Sigmoid colon (tissue), 7 donors: ENCODE results near the gene RARA. TPM values are rescaled to one million over a fixed set of nuclear protein-coding genes. Genes with fewer than 3 reads are reported as not detected.

ENCODE experiments used
- DNase-seq: peaks from one replicate; pipeline ENCODE4 v3.0.0-alpha.2; 2019
- H3K27ac ChIP-seq, 4 donors: fragments of 200-600 bp; sonication (generic); one replicate each; pipeline ENCODE4 v1.5.1; 2016 to 2019; ENCODE audit warnings: mild to moderate bottlenecking in 1 of 4
- H3K27me3 ChIP-seq, 3 donors: fragments of 200-600 bp; sonication (generic); one replicate each; pipeline ENCODE4 v1.5.1; 2019; ENCODE audit warnings: mild to moderate bottlenecking in 1 of 3
- H3K36me3 ChIP-seq, 4 donors: fragments of 200-600 bp; sonication (generic); one replicate each; pipeline ENCODE4 v1.5.1; 2016 to 2019
- H3K4me1 ChIP-seq, 4 donors: fragments of 200-600 bp; sonication (generic); one replicate each; pipeline ENCODE4 v1.5.1; 2017 to 2019
- H3K4me3 ChIP-seq, 4 donors: fragments of 200-600 bp; sonication (generic); one replicate each; pipeline ENCODE4 v1.5.1; 2017 to 2019; ENCODE audit warnings: mild to moderate bottlenecking in 2 of 4, moderate library complexity in 1 of 4
- H3K9me3 ChIP-seq, 4 donors: fragments of 200-600 bp in 3 of 4; sonication (generic) in 3 of 4; one replicate each; pipeline versions ENCODE4 v1.5.1 to v1.6.1; 2013 to 2019
- CTCF ChIP-seq, 4 experiments: fragments of 450-650 bp in 3 of 4; fragments of 200-600 bp in 1 of 4; IDR thresholded peaks; one replicate each; pipeline ENCODE4 v1.5.1; 2016 to 2019; ENCODE audit warnings: antibody characterized with exemption in 4 of 4, mild to moderate bottlenecking in 3 of 4, moderate library complexity in 2 of 4
- EP300 ChIP-seq, 4 donors: sonication (generic); formaldehyde crosslinking; IDR thresholded peaks; one replicate each; pipeline ENCODE4 v1.6.1; 2017; ENCODE audit warnings: antibody characterized with exemption in 4 of 4
- POLR2A ChIP-seq, 2 donors: fragments of 450-650 bp; IDR thresholded peaks; one replicate each; pipeline ENCODE4 v1.6.1; 2016; ENCODE audit warnings: antibody characterized with exemption in 2 of 2, mild to moderate bottlenecking in 2 of 2, moderate library complexity in 2 of 2
- POLR2AphosphoS5 ChIP-seq, 4 donors: sonication (generic); formaldehyde crosslinking; IDR thresholded peaks; one replicate each; pipeline ENCODE4 v1.6.1; 2017; ENCODE audit warnings: antibody characterized with exemption in 4 of 4
- WGBS, 2 donors: extraction: QIAGEN DNeasy Blood & Tissue Kit; methylation state at CpG; one replicate each; pipeline ENCODE4 v1.1.7; 2013; 5-methylcytosine and 5-hydroxymethylcytosine counted together
- intact Hi-C: fragments of 100-400 bp; cut with DNase I; formaldehyde crosslinking; loops from one replicate; pipeline ENCODE4 v1.15.1; 2023
- polyA plus RNA-seq, 3 donors: library from polyadenylated mRNA; stranded (reverse); fragments of 200-250 nt; gene quantifications; one replicate each; pipeline ENCODE4 v1.2.3, GENCODE V29; 2013
- total RNA-seq, 4 donors: library from RNA; depleted of rRNA; stranded (reverse); fragments of >200 nt; gene quantifications; one replicate each; pipeline ENCODE4 v1.1.0, GENCODE V29; 2016
- donor health status: healthy with polysubstance abuse.
- donor health status: Bipolar disorder and iron deficiency.
- donor health status: healthy.

The RARA gene
- total RNA-seq = 10 to 100 TPM; 15.8 to 27.3 (median 20.5) TPM
- polyA plus RNA-seq = 10 to 100 TPM; 26.4 to 29.6 (median 27.8) TPM

- H3K27me3 ChIP-seq = no peaks in the 10 kb centered on the region
- peak; percentile 80 for DNase-seq
- peaks cover 0 to 95% (median 90%) of the 10 kb centered on the region in 4 donors for H3K4me1 ChIP-seq
- WGBS, 2 donors = 5 to 16% methylated on average over 20 of the region's 20 CpGs
- H3K36me3 ChIP-seq = no peaks in the 10 kb centered on the region
- H3K4me3 ChIP-seq = peak within 1 kb of the TSS; percentile 19 to 46 (median 40)
- intact Hi-C loops = loop anchor here (10.0 kb wide), 1 partner anchor 1356 kb away; no protein-coding TSS in a partner anchor
- peak within 1 kb of the TSS in 3 of 4 donors; percentile 52 to 96 (median 93) for H3K27ac ChIP-seq
- TF ChIP-seq POLR2A (IDR thresholded peaks at IDR 0.05) (no peak), CTCF (IDR thresholded peaks at IDR 0.05) (no peak), POLR2AphosphoS5 (IDR thresholded peaks at IDR 0.05) (no peak), EP300 (IDR thresholded peaks at IDR 0.05) (no peak)
- no peaks in the 10 kb centered on the region for H3K9me3 ChIP-seq
Measured at GRCh38 chr17:40309031-40309948, at the start of gene RARA. Gene RARA, plus strand, starts transcription at chr17:40309180. Its CDS starts 22,039 bp downstream, at chr17:40331219.

- no peaks in the 10 kb centered on the region for H3K4me1 ChIP-seq
- H3K27me3 ChIP-seq = no peaks in the 10 kb centered on the region
- DNase-seq = no peak
- intact Hi-C loops = no loop called here
- H3K36me3 ChIP-seq = peaks cover 11 to 76% (median 37%) of the 10 kb centered on the region in 4 donors
- H3K9me3 ChIP-seq = no peaks in the 10 kb centered on the region
- no peak overlapping the region for H3K27ac ChIP-seq
- H3K4me3 ChIP-seq = no peak overlapping the region
- WGBS, 2 donors = 50 to 80% methylated on average over 2 of the region's 2 CpGs
- no peak for TF ChIP-seq POLR2A (IDR thresholded peaks at IDR 0.05)
- TF ChIP-seq CTCF (IDR thresholded peaks at IDR 0.05) = no peak
- no peak for TF ChIP-seq EP300 (IDR thresholded peaks at IDR 0.05)
- TF ChIP-seq POLR2AphosphoS5 (IDR thresholded peaks at IDR 0.05) = no peak
Measured at GRCh38 chr17:40259505-40259904, 49.5 kb upstream of the RARA start.

GRCh38 chr17:40260528-40260927, 48.5 kb upstream of the RARA start:
- no peaks in the 10 kb centered on the region for H3K4me1 ChIP-seq
- intact Hi-C loops = no loop called here
- no peaks in the 10 kb centered on the region for H3K27me3 ChIP-seq
- H3K9me3 ChIP-seq = no peaks in the 10 kb centered on the region
- TF ChIP-seq CTCF (IDR thresholded peaks at IDR 0.05) (no peak), POLR2AphosphoS5 (IDR thresholded peaks at IDR 0.05) (no peak), EP300 (IDR thresholded peaks at IDR 0.05) (no peak), POLR2A (IDR thresholded peaks at IDR 0.05) (no peak)
- H3K27ac ChIP-seq = no peak overlapping the region
- WGBS, 2 donors = 95 to 96% methylated on average over 7 of the region's 7 CpGs
- H3K36me3 ChIP-seq = peaks cover 17 to 86% (median 47%) of the 10 kb centered on the region in 4 donors
- no peak overlapping the region for H3K4me3 ChIP-seq
- no peak for DNase-seq

GRCh38 chr17:40264458-40265185, 44.4 kb upstream of the RARA start:
- Histone ChIP-seq H3K4me1 (no peaks in the 10 kb centered on the region), H3K27ac (no peak overlapping the region), H3K4me3 (no peak overlapping the region), H3K27me3 (no peaks in the 10 kb centered on the region), H3K9me3 (no peaks in the 10 kb centered on the region), H3K36me3 (peaks cover 25 to 87% (median 40%) of the 10 kb centered on the region in 4 donors)
- TF ChIP-seq CTCF (IDR thresholded peaks at IDR 0.05) (no peak), POLR2AphosphoS5 (IDR thresholded peaks at IDR 0.05) (no peak), POLR2A (IDR thresholded peaks at IDR 0.05) (no peak), EP300 (IDR thresholded peaks at IDR 0.05) (no peak)
- intact Hi-C loops = no loop called here
- DNase-seq = no peak
- WGBS, 2 donors = 93 to 96% methylated on average over 21 of the region's 21 CpGs
